Loucy (cell line): Measurements from ENCODE around the gene NCDN.

Experiments used
- CTCF ChIP-seq: fragments of 200-600 bp; sonication (generic); conservative IDR thresholded peaks from 2 replicates; pipeline ENCODE4 v1.5.1; 2014; ENCODE audit warnings: mild to moderate bottlenecking, antibody characterized with exemption, low read length
- EZH2phosphoT487 ChIP-seq: fragments of 200-600 bp; IDR thresholded peaks from 2 replicates; pipeline ENCODE4 v1.6.1; 2018; ENCODE audit warnings: antibody characterized with exemption, mild to moderate bottlenecking, moderate library complexity, borderline replicate concordance

DNA sequence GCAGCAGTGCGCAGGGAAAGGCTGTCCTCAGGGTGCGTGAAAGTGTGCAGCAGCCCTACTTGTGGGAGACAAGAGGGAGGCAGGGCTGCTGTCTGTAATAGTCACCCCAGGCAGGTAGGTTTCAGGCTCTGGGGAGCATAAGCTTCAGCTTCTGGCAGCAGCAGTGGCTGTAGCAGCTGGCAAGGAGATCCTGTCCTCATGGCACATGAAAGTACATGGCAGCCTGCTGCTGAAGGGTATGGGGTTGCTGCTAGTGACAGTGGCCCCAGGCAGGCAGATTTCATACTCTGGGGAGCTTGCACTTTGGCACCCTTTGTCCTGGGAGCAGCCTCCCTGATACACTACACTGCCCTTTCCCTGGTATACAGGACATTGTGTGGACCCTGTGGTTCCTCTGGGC is 26.7 kb upstream of the NCDN start:
- no peak for TF ChIP-seq CTCF
- TF ChIP-seq EZH2phosphoT487 = no peak
